ENCODE measurements around the gene CST7.
"Not testable (repeated sequence)": the region's sequence is repeated elsewhere in the genome, so short reads cannot be mapped to it uniquely, and the experiment has no call there.

CST7 gene

GRCh38 chr20:24929867-24930723 is 19.0 kb upstream of the CST7 start:
- DNase-seq: not testable (repeated sequence)

- not testable (repeated sequence) for DNase-seq
These were observed 18.1 kb upstream of the CST7 start for GRCh38 chr20:24930724-24931688.

GRCh38 chr20:24931893-24932292 is 17.2 kb upstream of the CST7 start:
- peak; percentile 3 for DNase-seq

- no peak for DNase-seq
These were observed 15.7 kb upstream of the CST7 start for GRCh38 chr20:24933266-24933908.

- DNase-seq: no peak
These were observed 14.9 kb upstream of the CST7 start for GRCh38 chr20:24934101-24934661.

GRCh38 chr20:24934716-24935115 is 14.4 kb upstream of the CST7 start:
- no peak for DNase-seq

GRCh38 chr20:24935140-24935539 is 13.9 kb upstream of the CST7 start:
- DNase-seq: no peak

- DNase-seq: no peak
These were observed 13.1 kb upstream of the CST7 start for GRCh38 chr20:24935766-24936525.

- no peak for DNase-seq
These were observed 12.3 kb upstream of the CST7 start for GRCh38 chr20:24936526-24937407.

- DNase-seq: no peak
These were observed 11.5 kb upstream of the CST7 start for GRCh38 chr20:24937579-24937978.

GRCh38 chr20:24938498-24938897 is 10.6 kb upstream of the CST7 start:
- DNase-seq: no peak

- DNase-seq: no peak
These were observed 10.0 kb upstream of the CST7 start for GRCh38 chr20:24939036-24939435.

GRCh38 chr20:24942679-24943078 is 6.4 kb upstream of the CST7 start:
- DNase-seq: no peak

GRCh38 chr20:24943196-24943595 is 5.9 kb upstream of the CST7 start:
- DNase-seq: no peak

GRCh38 chr20:24943731-24944130 is 5.3 kb upstream of the CST7 start:
- no peak for DNase-seq

- DNase-seq: not testable (repeated sequence)
These were observed 2.7 kb upstream of the CST7 start for GRCh38 chr20:24946376-24946775.

- DNase-seq: not testable (repeated sequence)
These were observed 602 bp upstream of the CST7 start for GRCh38 chr20:24948396-24948938.

- DNase-seq: no peak
These were observed 673 bp downstream of the CST7 start for GRCh38 chr20:24949756-24950127.

- DNase-seq: no peak
These were observed 1.2 kb downstream of the CST7 start for GRCh38 chr20:24950128-24950835.
